ENCODE measurements around the gene C7orf33.
"Not testable (repeated sequence)": the region's sequence is repeated elsewhere in the genome, so short reads cannot be mapped to it uniquely, and the experiment has no call there.

C7orf33 gene

GRCh38 chr7:148581624-148582023, 8.9 kb upstream of the C7orf33 start:
- no peak for DNase-seq

GRCh38 chr7:148584154-148584827, 6.3 kb upstream of the C7orf33 start:
- DNase-seq = no peak

- no peak for DNase-seq
These were observed 5.2 kb upstream of the C7orf33 start for GRCh38 chr7:148585399-148585798.

- no peak for DNase-seq
These were observed 3.5 kb upstream of the C7orf33 start for GRCh38 chr7:148587076-148587475.

GRCh38 chr7:148588168-148588567, 2.4 kb upstream of the C7orf33 start:
- no peak for DNase-seq

DNA sequence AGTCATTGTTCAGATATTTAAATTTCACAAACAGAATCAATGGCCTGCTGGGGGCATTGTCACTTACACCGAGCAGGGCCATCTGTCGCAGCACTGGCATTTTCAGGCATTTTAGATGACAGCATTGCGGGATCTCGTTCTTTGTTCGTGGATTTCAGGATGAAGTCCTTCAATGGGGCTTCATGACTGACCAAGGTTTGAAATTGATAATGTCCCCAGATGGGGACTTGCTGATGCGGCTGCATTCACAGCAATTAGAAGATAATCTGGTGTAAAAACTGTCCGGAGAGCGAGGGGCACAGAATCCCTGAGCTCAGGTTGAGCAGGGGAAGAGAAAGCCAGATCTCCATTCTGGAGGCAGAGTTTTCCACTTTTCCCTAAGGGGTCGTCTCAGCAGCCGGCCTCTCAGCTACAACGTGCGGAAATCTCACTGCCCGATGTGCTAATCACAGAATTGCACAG, 1.9 kb upstream of the C7orf33 start:
- DNase-seq = peak; percentile 40

DNA sequence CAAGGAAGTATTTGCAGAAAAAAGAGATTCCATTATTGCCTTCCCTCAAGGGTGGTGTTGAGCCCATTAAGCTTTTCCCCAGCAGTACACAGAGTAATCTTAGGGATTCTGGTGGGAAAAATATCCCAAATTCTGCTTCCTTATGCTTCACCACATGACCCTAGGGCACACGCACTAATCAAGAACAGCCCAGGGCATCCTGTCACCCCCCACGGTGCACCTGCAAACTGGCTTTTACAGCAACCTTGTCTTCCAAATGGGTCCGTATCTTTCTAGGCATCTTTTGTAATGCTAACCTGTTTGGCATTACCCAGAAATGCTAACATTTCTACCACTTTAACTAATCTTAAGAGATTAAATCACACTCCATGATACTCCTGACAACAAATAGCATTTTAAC, 926 bp upstream of the C7orf33 start:
- DNase-seq = no peak

GRCh38 chr7:148596354-148596753, 5.8 kb downstream of the C7orf33 start:
- DNase-seq = not testable (repeated sequence)

DNA sequence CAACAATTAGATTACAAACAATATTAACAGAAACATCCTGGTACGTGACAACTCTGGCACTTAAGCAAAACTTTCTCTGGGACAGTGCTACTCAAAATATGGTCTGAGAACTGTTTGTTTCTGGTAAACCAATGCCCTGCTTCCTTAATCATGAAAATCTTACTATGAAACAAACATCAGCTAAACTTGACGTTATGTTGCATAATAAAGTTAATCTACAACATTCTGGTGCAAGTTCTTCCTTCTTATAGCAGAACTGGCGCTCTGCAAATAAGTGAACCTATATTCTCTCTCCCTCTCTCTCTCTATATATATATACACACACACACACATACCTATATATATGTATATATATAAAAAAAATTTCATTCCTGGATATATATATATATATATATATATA, 7.8 kb downstream of the C7orf33 start:
- no peak for DNase-seq

- DNase-seq = no peak
These were observed 14.8 kb downstream of the C7orf33 start for GRCh38 chr7:148605350-148605749.

- DNase-seq = no peak
These were observed 16.6 kb downstream of the C7orf33 start for GRCh38 chr7:148607151-148607661.

- no peak for DNase-seq
These were observed 18.6 kb downstream of the C7orf33 start for GRCh38 chr7:148609045-148609725.

DNA sequence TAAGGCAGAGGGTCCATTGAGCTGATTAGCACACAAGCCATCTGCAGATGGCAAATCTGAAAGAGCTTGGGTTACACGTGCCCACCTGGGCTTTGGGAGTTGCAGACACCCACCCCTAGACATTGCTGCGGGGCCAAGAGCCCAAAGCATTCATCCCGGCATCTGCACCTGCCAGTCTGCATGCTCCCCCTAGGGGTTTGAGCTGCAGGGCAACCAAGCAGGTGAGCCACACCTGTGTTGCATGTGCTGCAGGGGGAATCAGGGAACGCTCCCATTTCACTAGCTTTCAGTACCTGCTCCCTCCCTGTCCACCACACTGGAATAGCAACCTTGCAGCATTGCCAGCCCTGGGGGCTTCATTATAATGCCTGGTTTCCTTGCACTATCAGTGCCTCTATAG, 21.1 kb downstream of the C7orf33 start:
- DNase-seq = no peak

- no peak for DNase-seq
These were observed 24.6 kb downstream of the C7orf33 start for GRCh38 chr7:148615085-148615730.

DNA sequence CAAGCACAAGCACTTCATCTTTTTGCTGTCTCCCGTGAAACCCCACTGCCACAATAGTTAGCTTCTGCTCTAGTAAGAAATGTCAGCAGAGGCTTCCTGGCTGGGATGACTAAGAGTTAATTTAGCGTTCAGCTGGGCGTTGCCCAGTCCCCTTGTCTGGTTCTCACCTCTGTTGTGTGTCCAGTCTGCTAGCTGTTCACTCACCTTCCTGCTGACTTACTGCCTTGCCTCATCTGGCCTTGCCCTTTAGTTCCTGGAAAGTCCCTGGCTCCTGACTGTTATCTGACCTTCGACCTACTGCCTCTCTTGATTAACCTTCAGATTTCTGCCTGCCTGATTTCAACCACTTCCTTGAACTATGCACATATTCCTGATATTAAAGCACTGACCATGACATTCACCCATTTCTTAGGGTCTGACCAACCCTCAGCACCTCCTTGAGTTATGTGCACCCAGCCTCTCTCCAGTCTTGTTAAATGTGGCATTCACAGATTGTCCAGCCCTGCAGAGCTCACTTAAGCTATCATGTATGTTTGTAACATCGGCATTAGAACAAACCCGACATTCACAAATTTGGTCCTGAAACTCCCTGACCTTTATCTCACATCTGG, 30.3 kb downstream of the C7orf33 start:
- DNase-seq = peak; percentile 40

DNA sequence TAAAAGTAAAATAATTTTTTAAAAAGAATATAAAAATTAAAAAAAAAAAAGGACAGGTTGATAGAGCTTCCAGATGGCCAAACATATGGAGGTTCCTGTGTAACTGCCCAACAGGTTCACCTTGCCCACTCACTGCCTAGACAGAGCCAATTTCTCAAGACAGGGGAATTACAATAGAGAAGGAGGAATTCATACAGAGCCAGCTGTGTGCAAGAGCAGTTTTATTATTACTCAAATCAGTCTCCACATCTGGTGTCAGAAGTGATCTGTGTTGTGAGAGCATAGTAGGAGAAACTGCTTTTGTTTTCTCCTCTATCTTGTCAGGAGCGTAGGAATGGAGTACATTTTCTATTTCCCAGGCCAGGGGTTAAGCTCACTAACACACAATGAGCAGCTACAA, 31.0 kb downstream of the C7orf33 start:
- peak; percentile 25 for DNase-seq

GRCh38 chr7:148622887-148623585, 32.5 kb downstream of the C7orf33 start:
- peak; percentile 97 for DNase-seq

- DNase-seq = peak; percentile 55
These were observed 33.2 kb downstream of the C7orf33 start for GRCh38 chr7:148623586-148624282.

DNA sequence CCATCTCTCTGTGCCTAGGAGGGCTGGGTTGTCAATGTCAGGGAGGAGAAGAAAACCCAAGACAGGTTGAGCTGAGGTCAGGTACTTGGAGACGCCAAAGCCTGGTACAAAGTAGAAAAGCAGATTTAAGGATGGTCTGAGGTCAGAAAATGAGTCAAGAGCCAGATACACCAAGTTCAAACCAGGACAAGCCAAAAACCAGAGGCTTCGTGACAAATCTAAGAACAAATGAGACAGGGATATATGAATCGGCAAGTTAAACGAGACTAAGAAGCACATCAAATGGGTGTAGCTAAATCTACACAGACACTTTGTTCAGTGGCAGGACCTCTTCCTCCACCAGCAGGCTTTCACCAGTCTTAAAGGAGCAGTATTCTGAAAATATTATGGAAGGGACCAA, 34.2 kb downstream of the C7orf33 start:
- DNase-seq = peak; percentile 65

- DNase-seq = peak; percentile 84
These were observed 34.8 kb downstream of the C7orf33 start for GRCh38 chr7:148625342-148625741.

DNA sequence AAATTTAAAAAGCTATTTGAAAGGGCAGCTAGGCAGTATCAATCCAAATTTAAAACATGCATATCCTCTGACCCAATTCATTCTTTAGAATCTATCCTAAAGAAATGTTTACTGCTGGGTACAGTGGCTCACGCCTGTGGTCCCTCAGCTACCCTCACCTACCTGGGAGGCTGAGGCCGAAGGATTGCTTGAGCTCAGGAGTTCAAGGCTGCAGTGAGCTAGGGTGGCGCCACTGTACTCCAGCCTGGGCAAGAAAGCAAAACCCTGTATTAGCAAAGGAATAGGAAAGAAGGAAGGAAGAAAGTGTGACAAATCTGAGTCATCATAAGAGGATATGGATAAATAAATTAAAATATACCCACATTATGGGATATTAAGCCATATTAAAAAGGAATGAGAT, 36.3 kb downstream of the C7orf33 start:
- DNase-seq = no peak

DNA sequence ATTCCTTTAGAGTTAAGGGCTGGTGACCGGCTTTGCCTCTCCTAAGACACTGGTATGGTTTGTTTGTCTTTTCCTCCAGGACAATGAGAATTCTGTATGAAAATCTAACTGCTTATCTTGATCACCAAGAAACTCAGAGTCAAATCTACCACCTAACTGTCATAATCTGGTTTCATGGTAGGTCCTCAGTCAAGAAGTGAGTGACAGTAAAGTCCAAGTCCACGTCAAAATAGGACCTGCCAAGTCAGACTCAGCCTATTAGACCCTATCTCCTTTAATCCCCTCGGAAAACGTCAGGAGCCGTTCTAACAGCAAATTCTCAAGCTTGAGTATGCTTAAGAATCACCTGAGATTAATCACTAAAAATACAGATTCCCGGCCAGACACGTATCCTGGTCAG, 37.4 kb downstream of the C7orf33 start:
- no peak for DNase-seq
